GM23338 (cell line): ENCODE results near the gene CACTIN. TPM values are rescaled to one million over a fixed set of nuclear protein-coding genes. Genes with fewer than 3 reads are reported as not detected.
A peak's percentile ranks its signal among the peaks of the same experiment; 100 is the strongest.
"Not testable (repeated sequence)": the region's sequence is repeated elsewhere in the genome, so short reads cannot be mapped to it uniquely, and the experiment has no call there.

Experiments used
- ATAC-seq: fragments of 200-7000 bp; cut with Tn5 transposase; 3 replicates; pipeline ENCODE4 v1.9.1; 2020
- DNase-seq: peaks from one replicate; pipeline ENCODE4 v3.0.0-alpha.2; 2015; ENCODE audit warnings: low spot score
- H2AFZ ChIP-seq: fragments of 200-600 bp; sonication (generic); 2 replicates; pipeline ENCODE4 v1.8.0; 2016; ENCODE audit warnings: antibody characterized with exemption, mild to moderate bottlenecking, moderate library complexity
- H3F3A ChIP-seq: fragments of 200-600 bp; sonication (generic); replicated peaks from 2 replicates; pipeline ENCODE4 v1.8.0; 2017; ENCODE audit warnings: antibody characterized with exemption, mixed run types, low read depth
- H3K27ac ChIP-seq: fragments of 200-600 bp; sonication (generic); 2 replicates; pipeline ENCODE4 v1.6.1; 2016; ENCODE audit warnings: low read depth
- H3K27me3 ChIP-seq: fragments of 200-600 bp; sonication (generic); 2 replicates; pipeline ENCODE4 v1.8.0; 2016; ENCODE audit warnings: mild to moderate bottlenecking, mixed run types, moderate library complexity; ENCODE audit not compliant: insufficient read depth
- H3K36me3 ChIP-seq: fragments of 200-600 bp; sonication (generic); 2 replicates; pipeline ENCODE4 v1.8.0; 2016; ENCODE audit warnings: mild to moderate bottlenecking; ENCODE audit not compliant: insufficient read depth
- H3K4me1 ChIP-seq: fragments of 200-600 bp; sonication (generic); 2 replicates; pipeline ENCODE4 v1.8.0; 2016; ENCODE audit warnings: mild to moderate bottlenecking, moderate library complexity; ENCODE audit not compliant: insufficient read depth
- H3K4me2 ChIP-seq: fragments of 200-600 bp; sonication (generic); 2 replicates; pipeline ENCODE4 v1.7.1; 2017; ENCODE audit warnings: mixed run types
- H3K4me3 ChIP-seq: fragments of 200-600 bp; sonication (generic); 2 replicates; pipeline ENCODE4 v1.6.1; 2016; ENCODE audit warnings: mixed run types
- H3K79me2 ChIP-seq: fragments of 200-600 bp; sonication (generic); replicated peaks from 2 replicates; pipeline ENCODE4 v1.8.0; 2017; ENCODE audit warnings: mild to moderate bottlenecking; ENCODE audit not compliant: insufficient read depth
- H3K9me2 ChIP-seq: fragments of 200-600 bp; sonication (generic); 2 replicates; pipeline ENCODE4 v1.8.0; 2017; ENCODE audit not compliant: insufficient read depth
- H4K20me1 ChIP-seq: fragments of 200-600 bp; sonication (generic); replicated peaks from 2 replicates; pipeline ENCODE4 v1.8.0; 2017; ENCODE audit warnings: mild to moderate bottlenecking; ENCODE audit not compliant: insufficient read depth
- H3K27ac Mint-ChIP-seq: 2 replicates; pipeline ENCODE4 v1.8.0; 2020; ENCODE audit warnings: inconsistent platforms, mild to moderate bottlenecking, moderate library complexity, mixed read lengths
- H3K27me3 Mint-ChIP-seq: 3 replicates; pipeline ENCODE4 v1.8.0; 2022; ENCODE audit warnings: low read depth, mild to moderate bottlenecking, moderate library complexity, mixed read lengths, inconsistent platforms; ENCODE audit not compliant: insufficient read depth, poor library complexity
- H3K36me3 Mint-ChIP-seq: 3 replicates; pipeline ENCODE4 v1.8.0; 2021; ENCODE audit warnings: low read depth, mild to moderate bottlenecking, inconsistent platforms, moderate library complexity, mixed read lengths
- H3K4me1 Mint-ChIP-seq: 3 replicates; pipeline ENCODE4 v1.8.0; 2020; ENCODE audit warnings: mild to moderate bottlenecking, inconsistent platforms, mixed read lengths
- H3K4me3 Mint-ChIP-seq: 3 replicates; pipeline ENCODE4 v1.8.0; 2021; ENCODE audit warnings: moderate library complexity, mild to moderate bottlenecking, inconsistent platforms, mixed read lengths
- H3K9me3 Mint-ChIP-seq: 3 replicates; pipeline ENCODE4 v1.8.0; 2020; ENCODE audit warnings: moderate library complexity, mild to moderate bottlenecking, inconsistent platforms, mixed read lengths
- CREB1 ChIP-seq: fragments of 250-450 bp; sonication (Bioruptor Pico); IDR thresholded peaks from 2 replicates; pipeline ENCODE4 v1.5.0; 2020; ENCODE audit warnings: low read depth, mild to moderate bottlenecking, moderate library complexity
- CTCF ChIP-seq, 2 experiments: fragments of 200-600 bp in 1 of 2; sonication (generic) in 1 of 2; conservative IDR thresholded peaks; 2 replicates each; pipeline versions ENCODE4 v1.5.1 to v1.6.1; 2016 to 2017; ENCODE audit warnings: antibody characterized with exemption in 2 of 2, low read depth in 2 of 2, mild to moderate bottlenecking in 2 of 2, moderate library complexity in 1 of 2
- EZH2 ChIP-seq: fragments of 200-600 bp; sonication (generic); IDR thresholded peaks from one replicate; pipeline ENCODE4 v1.8.0; 2017; ENCODE audit warnings: antibody characterized with exemption, mild to moderate bottlenecking, low read depth; ENCODE audit not compliant: unreplicated experiment
- JUNB ChIP-seq: IDR thresholded peaks from one replicate; pipeline ENCODE4 v1.6.1; 2016; ENCODE audit warnings: antibody characterized with exemption; ENCODE audit not compliant: unreplicated experiment
- REST ChIP-seq: IDR thresholded peaks from one replicate; pipeline ENCODE4 v1.6.1; 2018; ENCODE audit warnings: antibody characterized with exemption; ENCODE audit not compliant: unreplicated experiment
- ZNF462 ChIP-seq: fragments of 250-450 bp; sonication (Bioruptor Pico); IDR thresholded peaks from 2 replicates; pipeline ENCODE4 v1.5.0; 2020; ENCODE audit warnings: mild to moderate bottlenecking, moderate library complexity
- polyA plus RNA-seq: library from polyadenylated mRNA; unstranded; fragments of >200 nt; fragmentation: Nextera tagmentation; extraction: Ambion mirVana; gene quantifications from 2 replicates; pipeline ENCODE4 v1.2.1, GENCODE V29; 2016
- total RNA-seq: library from RNA; depleted of rRNA; stranded (reverse); fragments of >200 nt; shearing (Covaris generic); gene quantifications from 2 replicates; pipeline ENCODE4 v1.2.3, GENCODE V29; 2014

The CACTIN gene
- total and polyA plus RNA-seq, 2 experiments from 2014 or later, result 14.3 to 47.4 TPM

GRCh38 chr19:3631053-3631861 lies 4.7 kb upstream of the CACTIN start (continued):
- TF ChIP-seq ZNF462 (CRISPR knock-in tag) (no peak), CREB1 (no peak)

GRCh38 chr19:3628766-3629165 lies 2.2 kb upstream of the CACTIN start:
- Histone ChIP-seq H4K20me1 (peaks cover 16% of the 10 kb centered on the region), H3K79me2 (peaks cover 23% of the 10 kb centered on the region)
- not testable (repeated sequence) for H3K27ac ChIP-seq, H3K9me3 Mint-ChIP-seq, H3F3A ChIP-seq, H3K9me2 ChIP-seq, H2AFZ ChIP-seq, H3K4me1 ChIP-seq, H3K36me3 Mint-ChIP-seq, H3K4me3 ChIP-seq, H3K4me2 ChIP-seq, H3K27ac Mint-ChIP-seq, H3K27me3 ChIP-seq, ATAC-seq, H3K4me3 Mint-ChIP-seq, H3K36me3 ChIP-seq, DNase-seq
- Mint-ChIP-seq H3K4me1 (peaks cover 13% of the 10 kb centered on the region), H3K27me3 (peaks cover 20% of the 10 kb centered on the region)

- H3K4me2 ChIP-seq, result no peak overlapping the region
- Mint-ChIP-seq H3K27ac (no peak overlapping the region), H3K4me3 (peak overlapping the region; percentile 90), H3K27me3 (peaks cover 18% of the 10 kb centered on the region), H3K36me3 (peaks cover 5% of the 10 kb centered on the region), H3K4me1 (peaks cover 13% of the 10 kb centered on the region), H3K9me3 (no peaks in the 10 kb centered on the region)
- peaks cover 23% of the 10 kb centered on the region for H3K79me2 ChIP-seq
- DNase-seq (no peak), ATAC-seq (no peak)
- H2AFZ ChIP-seq, result no peak overlapping the region; the same call in 1 of the 2 replicates
- 0 out of 2 replicates have a peak overlapping the region, but pooled peaks have one; percentile 27 for H3K4me3 ChIP-seq
- H3F3A ChIP-seq, result peaks cover 5% of the 10 kb centered on the region; the same call in 1 of the 2 replicates
- H4K20me1 ChIP-seq, result peaks cover 16% of the 10 kb centered on the region
- H3K36me3 ChIP-seq, result no peaks in the 10 kb centered on the region
- no peak overlapping the region for H3K27ac ChIP-seq
- H3K9me2 ChIP-seq, result no peaks in the 10 kb centered on the region
- no peaks in the 10 kb centered on the region for H3K27me3 ChIP-seq
- peaks cover 9% of the 10 kb centered on the region; the same call in 1 of the 2 replicates for H3K4me1 ChIP-seq
- TF ChIP-seq CTCF (conservative IDR thresholded peaks at IDR 0.05; ENCODE audit: low read depth in 2 of 2) (no peak), REST (no peak), JUNB (no peak), EZH2 (no peak)
These were observed 747 bp upstream of the CACTIN start for GRCh38 chr19:3627351-3627723.
